Measurements from ENCODE around the gene CELSR3.

CELSR3 gene

DNA sequence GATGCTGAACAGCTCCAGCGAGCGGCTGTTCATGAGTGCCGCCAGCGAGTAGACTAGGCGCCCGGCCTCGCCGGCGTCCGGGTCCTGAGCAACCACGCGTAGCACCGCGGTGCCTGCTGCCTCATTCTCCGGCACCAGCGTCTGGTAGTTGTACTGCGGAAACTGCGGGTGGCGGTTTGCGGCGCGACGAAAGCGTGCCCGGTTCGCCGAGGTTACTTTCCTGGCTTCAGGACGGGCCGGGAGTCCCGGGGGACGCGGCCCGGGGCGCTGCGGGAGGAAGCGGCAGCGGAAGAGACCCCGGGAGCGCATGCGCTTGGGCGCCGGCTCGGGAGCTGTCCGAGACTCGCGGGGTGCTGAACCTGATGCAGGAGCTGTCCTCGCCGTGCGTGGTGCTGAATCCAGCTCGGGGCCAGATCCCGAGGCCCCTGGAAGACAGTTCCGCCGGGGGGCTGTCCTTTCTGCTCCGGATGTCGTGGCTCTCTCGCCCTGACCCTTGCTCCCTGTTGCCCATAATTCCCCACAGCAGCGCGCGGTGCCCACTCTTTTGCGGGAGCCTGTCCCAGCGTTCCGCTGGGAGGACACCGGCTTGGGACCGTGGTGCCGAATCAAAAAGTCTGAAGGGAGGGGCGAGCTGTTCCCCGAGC is 1.1 kb downstream of the CELSR3 start:
- no peak for DNase-seq (ENCODE audit: low read depth)

DNA sequence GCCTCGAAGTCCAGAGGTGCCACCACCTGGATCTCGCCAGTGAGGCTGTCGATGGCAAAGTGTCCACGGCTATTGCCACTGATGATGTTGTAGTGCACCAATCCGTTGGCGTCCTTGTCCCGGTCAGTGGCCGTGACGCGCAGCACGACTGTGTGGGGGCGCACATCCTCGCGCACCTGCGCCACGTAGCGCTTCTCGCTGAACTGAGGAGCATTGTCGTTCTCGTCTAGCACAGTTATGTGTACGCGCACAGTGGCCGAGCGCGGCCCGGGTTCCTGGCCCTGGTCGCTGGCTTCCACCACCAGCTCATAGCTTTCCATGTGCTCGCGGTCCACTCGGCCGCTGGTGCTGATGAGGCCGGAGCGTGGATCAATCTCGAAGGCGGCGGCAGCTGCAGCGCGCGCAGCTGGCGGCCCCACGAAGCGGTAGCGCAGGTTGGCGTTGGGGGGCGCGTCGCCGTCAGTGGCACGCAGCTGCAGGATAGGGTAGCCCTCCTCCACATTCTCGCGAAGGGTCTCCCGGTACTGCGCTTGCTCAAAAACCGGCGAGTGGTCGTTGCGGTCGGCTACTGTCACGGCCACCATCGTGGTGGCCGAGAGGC is 1.8 kb downstream of the CELSR3 start:
- DNase-seq (ENCODE audit: low read depth) = no peak

DNA sequence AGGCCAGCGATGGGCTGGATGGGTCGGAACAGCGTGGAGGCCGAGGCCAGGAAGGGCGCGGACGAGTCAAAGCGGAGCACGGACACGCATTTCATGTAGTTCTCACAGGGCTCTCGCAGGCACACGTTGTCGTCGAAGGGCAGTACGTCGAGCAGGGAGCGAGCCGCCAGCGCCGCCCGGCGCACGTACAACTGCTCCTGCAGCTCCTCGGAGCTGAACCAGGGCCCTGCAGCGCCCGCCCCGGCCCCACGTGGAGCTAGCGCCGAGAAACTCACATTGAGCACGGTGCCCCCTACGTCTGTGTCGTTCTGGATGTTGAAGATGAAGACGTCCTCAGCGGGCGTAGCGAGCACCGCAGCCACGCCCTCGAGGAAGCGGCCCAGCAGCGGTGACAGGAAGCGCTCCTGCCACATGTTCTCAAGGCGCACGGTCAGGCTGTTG is 5.8 kb downstream of the CELSR3 start:
- peak; percentile 45 for DNase-seq (ENCODE audit: low read depth)

DNA sequence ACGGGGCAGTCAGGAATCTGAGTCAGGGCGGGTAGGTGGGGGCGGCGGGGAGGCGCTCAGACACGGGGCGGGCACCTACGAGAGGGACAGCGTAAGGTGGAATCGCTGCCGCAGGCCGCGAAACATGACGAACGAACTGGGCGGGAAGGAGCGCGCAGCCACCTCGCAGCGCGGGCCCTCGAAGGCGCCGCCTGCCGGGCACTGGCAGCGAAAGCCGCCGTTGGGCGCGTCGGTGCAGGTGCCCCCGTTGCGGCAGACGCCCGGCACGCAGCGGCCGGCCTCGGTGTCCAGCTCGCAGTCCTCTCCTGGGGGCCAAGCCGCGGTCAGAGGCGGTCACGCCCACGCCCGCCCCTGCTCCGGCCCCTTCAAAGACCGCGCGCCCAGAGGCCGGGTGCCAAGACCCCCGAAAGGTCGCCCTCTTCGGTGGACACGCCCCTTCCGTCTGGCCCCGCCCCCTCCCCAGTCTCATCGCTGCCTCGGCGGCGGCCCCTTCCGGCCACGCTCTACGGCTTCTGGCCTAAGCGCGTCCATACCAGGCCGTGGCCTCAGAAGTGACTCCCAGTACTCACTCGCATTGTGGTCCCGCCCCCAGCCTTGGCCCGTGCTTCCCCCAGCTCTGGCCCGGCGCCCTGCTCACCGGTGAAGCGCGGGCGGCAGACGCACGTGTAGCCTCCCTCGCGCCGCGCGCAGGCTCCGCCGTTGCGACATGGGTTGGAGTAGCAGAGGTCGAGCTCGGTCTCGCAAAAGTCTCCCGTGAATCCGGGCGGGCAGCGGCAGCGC is 6.4 kb downstream of the CELSR3 start:
- peak; percentile 81 for DNase-seq (ENCODE audit: low read depth)

DNA sequence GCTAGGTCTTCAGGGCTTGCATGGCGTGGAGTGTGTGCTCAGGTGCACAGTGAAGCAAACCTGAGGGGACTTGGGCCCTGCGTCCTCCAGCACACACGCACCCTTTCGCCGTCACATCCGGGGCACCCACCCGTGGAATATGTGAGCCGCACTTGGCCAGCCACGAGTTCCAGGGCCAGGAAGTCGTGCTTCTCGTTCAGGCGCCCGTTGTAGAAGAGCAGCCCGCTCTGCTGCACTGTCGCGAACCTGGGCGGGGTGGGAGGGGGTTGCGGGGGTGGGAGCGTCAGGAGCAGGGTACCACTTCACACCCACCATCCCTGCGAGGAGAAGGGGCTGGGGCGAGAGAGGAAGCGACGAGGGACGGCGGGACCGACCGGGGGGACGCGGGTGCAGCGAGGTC is 7.1 kb downstream of the CELSR3 start:
- no peak for DNase-seq (ENCODE audit: low read depth)

DNA sequence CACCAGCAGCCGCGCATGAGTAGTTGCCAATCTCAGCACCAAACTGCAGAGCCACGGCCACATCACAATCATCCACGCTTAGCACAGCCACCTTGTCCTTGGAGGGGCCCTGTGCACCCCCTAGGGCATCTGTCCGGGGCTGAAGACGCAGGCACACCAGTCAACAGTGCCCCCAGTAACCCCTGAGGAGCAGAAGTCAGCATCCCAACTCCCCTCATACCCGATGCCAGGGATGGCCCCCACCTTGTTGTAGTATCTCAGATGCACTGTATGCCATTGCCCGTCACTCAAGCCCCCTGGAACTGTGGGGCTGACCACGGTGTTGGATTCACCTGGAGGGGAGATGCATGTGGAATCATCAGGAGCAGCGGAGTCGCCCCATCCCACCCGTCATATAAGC is 7.6 kb downstream of the CELSR3 start:
- DNase-seq (ENCODE audit: low read depth) = no peak

DNA sequence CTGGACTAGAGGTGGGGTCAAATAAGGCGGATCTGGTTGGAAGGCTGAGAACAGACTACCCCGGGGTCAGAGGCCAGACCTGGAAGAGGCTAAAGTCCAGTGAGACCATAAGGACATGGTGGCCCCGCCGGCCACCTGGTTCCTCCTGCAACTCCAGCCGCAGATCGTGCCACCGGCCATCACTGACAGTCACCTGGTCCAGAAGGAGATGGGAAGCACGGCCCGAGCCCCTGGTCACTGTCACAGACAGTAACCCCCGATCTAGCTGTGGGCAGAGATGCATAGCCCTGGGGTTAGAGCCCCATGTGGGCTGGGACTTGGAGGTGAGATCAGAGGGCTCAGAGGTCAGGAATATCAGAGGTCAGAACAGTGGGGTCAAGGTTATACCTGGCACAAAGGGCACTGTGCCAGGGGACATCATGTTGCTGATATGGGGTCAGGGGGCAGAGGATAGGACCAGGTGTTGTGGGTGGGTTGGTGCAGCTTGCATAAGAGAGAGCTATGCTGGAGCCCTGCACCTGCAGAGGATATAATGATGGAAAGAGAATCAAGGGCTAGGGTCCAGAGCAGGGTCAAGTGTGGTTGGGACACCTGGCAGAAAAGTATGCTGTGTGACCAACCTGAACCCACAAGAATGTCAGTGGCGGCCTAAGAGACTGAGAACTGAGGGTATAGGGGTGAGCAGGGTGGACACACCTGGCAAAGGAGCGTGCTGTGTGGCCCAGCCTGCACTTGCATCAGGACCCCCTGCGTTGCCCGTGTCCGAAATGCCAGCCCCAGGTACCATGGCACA is 9.6 kb downstream of the CELSR3 start:
- no peak for DNase-seq (ENCODE audit: low read depth)

DNA sequence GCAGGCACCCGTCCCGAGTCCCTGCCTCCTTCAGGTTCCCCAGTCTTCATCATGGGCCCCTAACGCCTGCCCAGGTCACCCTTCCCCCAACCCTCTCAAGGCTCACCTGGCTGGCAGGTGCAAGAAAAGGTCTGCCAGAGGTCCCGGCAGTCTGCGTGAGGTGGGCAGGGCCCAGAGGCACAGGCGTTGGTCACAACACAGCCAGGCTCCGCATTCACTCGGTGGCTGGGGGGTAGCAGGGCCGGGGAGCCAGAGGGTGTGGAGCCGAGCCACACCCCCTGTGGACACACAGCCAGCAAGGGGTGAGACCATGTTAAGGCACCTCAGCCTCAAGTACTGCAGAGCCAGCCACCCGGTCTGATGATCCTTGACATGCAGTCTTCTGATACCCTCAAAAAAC is 10.9 kb downstream of the CELSR3 start:
- DNase-seq (ENCODE audit: low read depth) = no peak

DNA sequence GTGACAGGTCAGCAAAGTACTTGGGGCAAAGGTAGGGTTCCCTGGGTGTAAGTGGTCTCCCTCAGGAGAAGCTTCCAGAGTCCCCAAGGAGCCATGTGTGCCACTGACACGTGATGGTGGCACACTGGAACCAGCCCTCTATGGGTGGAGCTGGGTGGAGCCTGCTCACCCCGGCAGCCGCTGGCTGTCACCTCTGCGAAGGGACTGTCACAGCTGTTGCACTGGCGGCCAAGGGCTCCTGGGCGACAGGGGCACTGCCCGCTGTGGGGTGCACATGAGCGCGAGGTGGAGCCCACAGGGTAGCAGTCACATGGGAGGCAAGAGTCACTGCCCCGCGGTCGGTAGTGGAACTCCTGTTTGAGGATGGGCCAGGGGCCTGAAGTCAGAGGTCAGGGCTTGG is 12.0 kb downstream of the CELSR3 start:
- no peak for DNase-seq (ENCODE audit: low read depth)

DNA sequence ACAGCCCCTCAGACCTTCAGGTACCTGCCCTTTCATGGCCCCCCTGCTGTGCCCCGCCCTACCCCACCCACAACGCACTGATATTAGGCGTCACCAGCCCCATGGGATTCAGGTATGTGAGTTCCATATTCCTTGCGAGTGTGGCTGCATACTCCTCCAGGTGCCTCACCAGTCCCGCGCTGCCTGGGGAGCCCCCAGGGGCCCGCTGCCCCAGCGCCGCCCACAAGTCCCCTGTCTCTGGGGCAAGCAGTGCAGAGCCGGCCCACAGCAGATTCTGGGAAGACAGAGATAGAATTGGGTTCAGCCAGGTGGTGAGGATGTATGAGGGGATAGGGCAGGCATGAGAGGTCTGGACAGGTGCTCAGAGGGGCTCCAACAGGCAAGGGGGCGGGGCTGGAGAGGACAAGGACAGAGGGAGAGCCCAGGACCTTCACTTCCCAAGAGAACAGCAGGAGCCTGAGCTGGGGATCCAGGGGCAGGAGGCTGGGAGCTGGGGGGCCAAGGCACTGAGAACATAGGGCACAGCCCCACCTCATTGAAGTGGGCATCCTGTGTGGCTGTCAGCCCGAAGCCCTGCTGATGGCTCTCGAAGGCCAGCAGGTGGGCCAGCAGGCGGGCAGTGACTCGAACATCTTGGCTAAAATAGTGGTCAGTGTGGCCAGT is 14.4 kb downstream of the CELSR3 start:
- DNase-seq (ENCODE audit: low read depth) = no peak

DNA sequence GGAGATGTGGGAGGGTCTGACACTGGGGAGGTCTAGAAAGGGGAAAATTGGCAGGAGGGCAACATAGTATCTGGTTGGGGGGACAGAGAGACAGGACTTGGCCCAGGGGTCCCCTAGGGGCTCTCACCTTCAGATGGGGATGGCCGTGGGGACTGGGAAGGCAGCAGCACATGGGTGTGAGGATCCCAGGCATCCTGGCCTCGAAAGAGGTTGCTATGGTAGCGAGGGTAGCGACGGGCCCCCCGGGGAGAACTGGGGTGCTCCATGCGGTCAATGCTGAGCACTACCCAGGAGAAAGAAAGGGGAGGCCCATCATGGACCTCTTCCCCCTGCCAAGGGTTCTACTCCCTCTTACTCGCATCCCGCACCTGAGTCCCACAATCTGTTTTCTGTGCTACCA is 15.0 kb downstream of the CELSR3 start:
- no peak for DNase-seq (ENCODE audit: low read depth)

DNA sequence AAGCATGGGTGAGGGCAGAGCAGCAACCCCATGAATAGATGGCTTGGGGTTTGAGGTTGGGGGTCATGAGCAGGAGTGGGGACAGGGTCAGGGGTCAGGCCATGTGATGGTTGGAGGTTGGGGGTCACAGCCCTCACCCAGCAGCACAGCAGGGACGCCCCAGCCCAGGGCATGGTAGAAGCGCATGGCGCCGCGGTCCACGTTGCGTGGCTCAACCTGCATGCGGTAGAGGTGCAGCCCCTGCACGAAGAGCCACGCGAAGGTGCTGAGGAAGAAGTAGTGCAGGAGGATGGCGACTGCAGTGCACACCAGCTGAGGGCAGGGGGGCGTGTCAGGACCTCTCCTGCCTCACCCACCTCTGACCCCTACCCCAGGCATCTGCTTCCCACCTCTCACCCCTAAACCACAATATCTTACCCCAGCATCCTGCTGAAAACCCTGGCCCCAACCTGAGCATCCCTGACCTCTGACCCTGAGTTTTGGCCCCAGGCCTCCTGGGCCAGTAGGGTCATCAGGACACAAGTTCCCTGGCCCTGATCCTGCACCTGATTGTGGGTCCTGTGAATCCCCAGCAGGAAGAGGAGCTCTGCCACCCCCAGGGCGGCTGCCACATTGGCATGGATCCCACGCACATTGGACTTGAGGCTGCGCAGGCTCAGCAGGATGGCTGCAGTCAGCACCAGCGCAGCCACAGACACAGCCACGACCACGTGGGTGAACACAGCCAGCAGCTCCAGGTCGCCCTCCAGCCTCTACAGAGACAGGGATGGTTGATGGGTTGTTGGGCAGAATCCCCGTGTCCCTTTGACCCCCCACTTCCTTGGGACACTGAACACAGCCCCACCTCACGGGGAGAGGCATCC is 17.6 kb downstream of the CELSR3 start:
- DNase-seq (ENCODE audit: low read depth) = no peak

DNA sequence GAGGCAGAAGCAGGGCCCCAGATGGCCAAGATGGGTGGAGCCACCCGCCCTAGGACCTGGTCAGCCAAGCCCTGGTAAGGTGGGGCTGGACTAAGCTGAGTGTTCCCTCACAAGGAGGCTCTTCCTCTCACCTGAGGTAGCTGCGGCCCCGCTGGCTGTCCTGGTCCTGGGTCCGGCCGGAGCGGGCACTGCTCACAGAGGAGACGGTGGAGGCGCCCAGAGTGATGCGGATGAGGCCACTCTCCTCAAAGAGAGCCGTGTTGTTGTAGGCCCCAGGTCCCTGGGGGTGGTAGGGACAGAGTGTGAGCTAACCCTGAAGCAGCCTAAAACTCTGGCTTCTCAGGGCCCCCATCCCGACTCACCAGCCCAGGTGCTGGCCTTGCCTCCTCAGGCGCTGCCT is 20.1 kb downstream of the CELSR3 start:
- no peak for DNase-seq (ENCODE audit: low read depth)

DNA sequence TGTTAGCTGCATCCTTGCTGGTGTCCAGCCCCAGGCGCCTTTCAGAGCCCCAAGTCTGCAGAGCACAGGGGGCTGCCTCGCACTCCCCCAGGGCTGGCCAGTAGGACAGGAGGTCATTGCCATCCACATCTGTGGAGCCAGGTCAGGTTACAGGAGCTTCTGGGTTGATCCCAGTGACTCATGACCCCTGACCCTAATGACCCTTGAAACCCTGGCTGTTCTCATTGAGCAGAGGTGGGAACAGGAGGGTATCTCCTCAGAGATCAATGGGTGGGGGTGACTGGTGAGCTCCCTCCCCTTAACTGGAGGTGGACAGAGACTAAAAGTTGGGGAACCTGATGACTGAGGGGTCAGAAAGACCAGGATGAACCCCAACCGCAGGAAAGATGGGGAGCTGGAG is 21.3 kb downstream of the CELSR3 start:
- no peak for DNase-seq (ENCODE audit: low read depth)

DNA sequence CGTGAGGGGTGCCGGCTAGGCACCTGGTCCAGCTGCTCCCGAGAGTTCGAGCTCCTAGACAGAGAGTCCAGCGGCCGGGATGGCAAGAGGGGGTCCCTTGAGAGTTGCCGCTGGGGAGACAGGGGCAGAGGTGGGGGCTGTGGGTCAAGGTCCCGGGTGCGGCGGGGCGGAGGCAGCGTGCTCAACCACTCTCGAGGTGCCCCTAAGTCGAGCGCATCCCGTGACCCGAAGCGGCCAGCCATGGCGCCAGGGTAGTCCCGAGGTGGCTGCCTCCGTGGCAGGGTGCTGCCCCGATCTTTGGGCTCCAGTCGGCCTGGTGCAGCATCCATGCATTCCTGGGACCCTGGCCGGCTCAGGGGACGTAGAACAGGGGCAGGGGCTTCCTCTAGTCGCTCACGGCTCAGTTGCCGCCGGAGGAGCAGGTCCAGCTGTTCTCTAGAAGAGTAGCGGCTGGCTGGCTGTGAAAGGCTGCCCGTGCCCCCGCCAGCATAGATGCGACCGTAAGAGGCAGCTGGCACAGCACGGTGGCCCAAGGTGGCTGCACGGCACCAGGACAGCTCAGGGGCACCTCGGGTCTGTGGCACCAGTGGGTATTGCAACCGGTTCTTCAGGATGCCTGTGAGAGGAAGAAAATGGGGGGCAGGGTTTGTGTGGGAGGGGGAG is 22.6 kb downstream of the CELSR3 start:
- no peak for DNase-seq (ENCODE audit: low read depth)

DNA sequence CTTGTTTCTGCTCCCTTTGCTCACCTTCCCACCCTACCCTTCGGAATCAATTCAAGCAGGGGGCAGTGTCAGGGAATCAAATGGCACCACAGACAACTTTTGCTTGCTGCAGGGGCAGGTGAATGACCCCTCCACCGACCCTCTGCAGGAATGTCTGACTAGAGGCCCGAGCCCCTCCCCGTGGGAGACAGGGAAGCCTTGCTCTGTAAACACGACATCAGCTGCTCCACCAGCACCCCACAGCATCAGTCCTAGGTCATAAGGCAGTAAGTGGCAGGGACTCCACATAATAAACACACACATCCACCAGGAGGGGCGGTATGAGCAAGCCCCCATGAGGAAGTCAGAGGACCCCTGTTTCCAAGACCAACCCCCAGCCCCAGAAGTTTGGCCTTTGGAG is 25.4 kb downstream of the CELSR3 start:
- DNase-seq (ENCODE audit: low read depth) = no peak

DNA sequence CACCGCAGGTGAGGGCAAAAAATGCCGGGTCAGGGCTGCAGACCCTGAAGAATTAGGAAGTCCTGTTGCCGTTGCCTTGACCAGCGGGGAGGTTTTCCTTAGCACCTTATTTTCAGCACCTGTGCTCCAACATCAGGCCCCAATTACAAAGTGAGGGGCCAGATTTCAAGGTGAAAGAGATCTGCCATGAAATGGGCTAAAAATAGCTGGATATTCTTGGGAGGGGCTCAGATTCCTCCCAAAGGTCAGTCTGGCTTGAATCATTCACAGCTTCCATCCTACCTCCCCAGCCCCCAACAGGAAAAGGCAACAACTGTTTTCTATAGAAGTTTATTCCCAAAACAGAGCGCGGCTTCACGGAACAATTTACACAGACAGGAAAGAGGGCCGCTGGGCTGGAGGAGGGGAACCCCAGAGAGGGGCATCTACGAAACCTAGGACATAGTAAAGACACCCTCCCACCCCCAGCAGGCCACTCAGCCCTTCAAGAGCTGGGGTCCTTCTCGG is 26.5 kb downstream of the CELSR3 start:
- no peak for DNase-seq (ENCODE audit: low read depth)

DNA sequence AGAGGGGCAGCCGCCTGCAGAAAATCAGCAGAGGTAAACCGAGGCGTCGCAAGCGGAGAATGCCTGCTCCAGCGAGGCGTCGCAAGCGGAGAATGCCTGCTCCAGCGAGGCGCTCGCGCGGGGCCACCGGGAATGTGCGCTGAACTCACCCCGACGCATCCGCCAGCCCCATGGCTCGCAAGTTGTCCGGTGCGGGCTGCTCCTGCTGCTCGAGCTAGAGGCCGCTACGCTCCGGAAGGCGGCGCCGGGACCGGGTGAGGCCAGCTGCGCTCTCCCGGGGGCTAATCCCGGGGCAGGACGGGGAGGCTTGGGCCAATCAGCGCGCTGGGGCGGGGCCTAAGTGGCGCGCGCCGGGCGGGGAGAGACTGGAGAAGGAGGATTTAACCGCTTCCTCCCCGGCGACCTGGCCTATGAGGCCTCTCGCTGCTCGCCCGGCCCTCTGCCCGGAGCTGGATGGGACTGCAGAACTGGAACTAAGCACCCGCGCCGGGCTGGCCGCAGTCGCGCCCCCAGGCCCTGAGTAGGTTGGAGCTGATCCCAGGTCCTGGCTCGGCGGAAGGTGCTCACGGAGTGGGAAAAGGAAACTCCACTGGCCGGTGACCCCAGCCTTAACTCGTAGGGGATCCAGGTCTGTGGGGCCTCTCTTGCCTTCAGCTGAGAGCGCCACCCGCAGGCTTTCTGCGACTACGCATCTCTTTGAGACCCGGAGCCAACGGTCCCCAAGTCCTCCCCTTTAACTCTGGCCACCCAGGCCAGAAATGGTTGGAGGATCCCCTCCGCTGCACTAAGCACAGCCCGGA is 27.3 kb downstream of the CELSR3 start, which contains the start of gene SLC26A6:
Gene SLC26A6, minus strand, starts transcription at position 240 of the 800 bp plus-strand sequence. Its CDS starts 68 bp downstream, at position 172.
- DNase-seq (ENCODE audit: low read depth) = peak; percentile 86

DNA sequence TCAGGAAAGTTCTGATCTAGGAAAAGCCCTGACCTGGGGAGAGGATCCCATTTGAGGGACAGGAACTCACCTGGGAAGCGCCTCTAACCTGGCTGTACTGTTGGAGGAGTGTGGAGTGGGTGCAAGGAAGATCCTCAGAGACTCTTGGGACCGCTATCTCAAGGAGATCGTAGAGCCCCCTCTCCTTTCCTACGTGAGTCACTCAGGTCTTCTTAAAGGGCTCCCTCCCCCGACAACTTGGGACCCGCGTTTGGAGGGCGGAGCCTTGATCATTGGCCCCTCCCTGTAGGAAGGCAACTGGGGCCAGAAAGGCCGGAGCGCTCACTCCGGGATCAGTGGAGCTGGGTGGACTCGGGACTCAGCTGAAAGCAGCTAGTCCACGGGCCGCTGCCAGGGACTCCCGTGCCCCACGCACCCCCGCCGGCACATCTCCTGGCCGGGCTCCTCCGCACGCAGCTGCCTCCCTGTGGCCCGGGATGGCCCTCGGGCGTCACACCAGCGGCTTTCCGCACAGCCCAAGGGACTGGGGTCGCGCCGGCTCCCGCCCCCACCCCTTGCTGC is 27.9 kb downstream of the CELSR3 start:
- peak; percentile 52 for DNase-seq (ENCODE audit: low read depth)
